Neural progenitor cell (in vitro differentiated cells): ENCODE measurements around the gene TIMP2.

Experiments
- CTCF ChIP-seq: fragments of 200-600 bp; sonication (generic); IDR thresholded peaks from 2 replicates; pipeline ENCODE4 v1.5.1; 2017; ENCODE audit warnings: antibody characterized with exemption, mild to moderate bottlenecking
- EZH2phosphoT487 ChIP-seq: fragments of 200-600 bp; sonication (generic); IDR thresholded peaks from 2 replicates; pipeline ENCODE4 v1.6.1; 2017; ENCODE audit warnings: antibody characterized with exemption

- no peak for TF ChIP-seq CTCF
- TF ChIP-seq EZH2phosphoT487, result no peak
Measured at GRCh38 chr17:78969865-78970264, 44.7 kb upstream of the TIMP2 start.
